B cell (primary cell): ENCODE measurements around the gene CALR3. TPM values are rescaled to one million over a fixed set of nuclear protein-coding genes. Genes with fewer than 3 reads are reported as not detected.

ENCODE experiments used
- ATAC-seq: fragments of 200-7000 bp; cut with Tn5 transposase; one replicate; pipeline ENCODE4 v1.10.0; 2021; ENCODE audit warnings: low read depth, mild to moderate bottlenecking, moderate number of reproducible peaks, moderate library complexity
- CTCF ChIA-PET: fragments of 350-600 bp; sonication (Branson Sonifier 250); formaldehyde crosslinking; loops from one replicate; lab custom pipeline; 2021; ENCODE audit warnings: antibody characterized with exemption, inconsistent platforms; lab: Charles Lee
- POLR2A ChIA-PET: fragments of 350-600 bp; sonication (Branson Sonifier 250); formaldehyde crosslinking; loops from one replicate; lab custom pipeline; 2021; ENCODE audit warnings: antibody characterized with exemption; lab: Charles Lee
- DNase-seq: peaks from one replicate; pipeline ENCODE4 v3.0.0; 2013
- H2AFZ ChIP-seq: 2 replicates; pipeline ENCODE4 v1.6.1; 2012; ENCODE audit warnings: mild to moderate bottlenecking, low read depth, low read length; ENCODE audit not compliant: insufficient read depth, poor library complexity, severe bottlenecking
- H3K27ac ChIP-seq, 2 donors: 1 replicate in 1 of 2; 2 replicates in 1 of 2; pipeline ENCODE4 v1.5.1; 2012 to 2013; ENCODE audit warnings: low read length in 2 of 2, mild to moderate bottlenecking in 2 of 2, moderate library complexity in 1 of 2
- H3K27me3 ChIP-seq, 4 experiments: fragments of 200-600 bp in 1 of 4; sonication (generic) in 1 of 4; replicated peaks in 1 of 4; 1 replicate in 2 of 4; 2 replicates in 2 of 4; pipeline versions ENCODE4 v1.6.1 to v1.7.0; 2013 to 2016; ENCODE audit warnings: low read length in 3 of 4, mild to moderate bottlenecking in 2 of 4, mixed read lengths in 1 of 4, moderate library complexity in 1 of 4; ENCODE audit not compliant: insufficient read depth in 4 of 4, control insufficient read depth in 3 of 4; ENCODE audit errors: control extremely low read depth in 1 of 4
- H3K36me3 ChIP-seq, 2 experiments: replicated peaks in 1 of 2; 1 replicate in 1 of 2; 2 replicates in 1 of 2; pipeline versions ENCODE4 v1.6.1 to v1.7.1; 2013; ENCODE audit warnings: low read length in 1 of 2; ENCODE audit not compliant: insufficient read depth in 2 of 2, control insufficient read depth in 1 of 2; ENCODE audit errors: control extremely low read depth in 1 of 2, extremely low read depth in 1 of 2
- H3K4me1 ChIP-seq, 2 donors: fragments of 200-600 bp in 1 of 2; sonication (generic) in 1 of 2; 1 replicate in 1 of 2; 2 replicates in 1 of 2; pipeline versions ENCODE4 v1.5.1 to v1.6.1; 2013 to 2017; ENCODE audit warnings: low read length in 2 of 2; ENCODE audit not compliant: control insufficient read depth in 2 of 2, insufficient read depth in 2 of 2
- H3K4me2 ChIP-seq: replicated peaks from 2 replicates; pipeline ENCODE3; 2012; ENCODE audit warnings: mild to moderate bottlenecking, low read depth, low read length; ENCODE audit not compliant: poor library complexity, severe bottlenecking
- H3K4me3 ChIP-seq, 5 experiments: fragments of 200-600 bp in 1 of 5; sonication (generic) in 1 of 5; 1 replicate in 3 of 5; 2 replicates in 2 of 5; pipeline versions ENCODE4 v1.5.1 to v1.7.0; 2011 to 2016; ENCODE audit warnings: low read length in 4 of 5, mild to moderate bottlenecking in 4 of 5, low read depth in 2 of 5, control low read depth in 1 of 5, moderate library complexity in 1 of 5; ENCODE audit not compliant: insufficient read depth in 1 of 5; ENCODE audit errors: control extremely low read depth in 1 of 5, extremely low read depth in 1 of 5
- H3K79me2 ChIP-seq: fragments of 200-600 bp; sonication (generic); one replicate; pipeline ENCODE4 v1.6.0; 2016; ENCODE audit warnings: low read length; ENCODE audit not compliant: control insufficient read depth, insufficient read depth
- H3K9ac ChIP-seq: fragments of 200-600 bp; sonication (generic); 2 replicates; pipeline ENCODE4 v1.6.1; 2017; ENCODE audit warnings: mild to moderate bottlenecking, low read length, moderate library complexity
- H3K9me3 ChIP-seq, 3 donors: one replicate each; pipeline versions ENCODE4 v1.6.1 to v1.7.1; 2013; ENCODE audit warnings: low read length in 2 of 3; ENCODE audit not compliant: control insufficient read depth in 2 of 3, insufficient read depth in 1 of 3; ENCODE audit errors: control extremely low read depth in 1 of 3
- H4K20me1 ChIP-seq: 2 replicates; pipeline ENCODE4 v1.6.0; 2012; ENCODE audit warnings: mild to moderate bottlenecking, low read length; ENCODE audit not compliant: insufficient read depth, control insufficient read depth, poor library complexity, severe bottlenecking
- H3K27ac Mint-ChIP-seq: one replicate; pipeline ENCODE4 v1.8.0; 2021; ENCODE audit warnings: mixed read lengths
- H3K27me3 Mint-ChIP-seq: one replicate; pipeline ENCODE4 v1.8.0; 2021; ENCODE audit warnings: mixed read lengths
- H3K4me1 Mint-ChIP-seq: one replicate; pipeline ENCODE4 v1.8.0; 2021; ENCODE audit warnings: mixed read lengths
- H3K4me3 Mint-ChIP-seq: one replicate; pipeline ENCODE4 v1.8.0; 2021; ENCODE audit warnings: mixed read lengths
- H3K9me3 Mint-ChIP-seq: one replicate; pipeline ENCODE4 v1.8.0; 2022; ENCODE audit warnings: mixed read lengths; ENCODE audit not compliant: insufficient read depth
- EZH2 ChIP-seq: IDR thresholded peaks from 2 replicates; pipeline ENCODE4 v1.6.1; 2012; ENCODE audit warnings: borderline replicate concordance, low read depth, mild to moderate bottlenecking, moderate library complexity, low read length; ENCODE audit not compliant: insufficient read depth, poor library complexity, severe bottlenecking
- WGBS: methylation state at CpG from one replicate; pipeline ENCODE4 v1.1.5; 2013; ENCODE audit warnings: missing lambda C conversion rate; ENCODE audit not compliant: insufficient coverage; 5-methylcytosine and 5-hydroxymethylcytosine counted together
- intact Hi-C: fragments of 100-400 bp; cut with micrococcal nuclease; formaldehyde crosslinking; loops from one replicate; pipeline ENCODE4 v1.10.0; 2022
- polyA plus RNA-seq: library from polyadenylated mRNA; depleted of rRNA; stranded (reverse); fragments of >200 nt; gene quantifications from 2 replicates; pipeline ENCODE4 v1.2.3, GENCODE V29; 2012
- total RNA-seq, 2 donors: library from RNA; stranded (reverse); fragments of 120-200 nt in 1 of 2; gene quantifications; 1 replicate in 1 of 2; 2 replicates in 1 of 2; pipeline versions ENCODE4 v1.2.3 to v1.2.4, GENCODE V29; 2013 to 2022
- TF ChIP-seq, protein P1 (sequence below): fragments of 200-600 bp; IDR thresholded peaks from one replicate; pipeline ENCODE4 v1.8.0; 2022; ENCODE audit warnings: antibody characterized with exemption, mild to moderate bottlenecking

CALR3 gene
- total and polyA plus RNA-seq, 2 donors (not counting 1 experiment from before 2014, with no cell fraction given): 0.44 TPM; not detected in 1

DNA sequence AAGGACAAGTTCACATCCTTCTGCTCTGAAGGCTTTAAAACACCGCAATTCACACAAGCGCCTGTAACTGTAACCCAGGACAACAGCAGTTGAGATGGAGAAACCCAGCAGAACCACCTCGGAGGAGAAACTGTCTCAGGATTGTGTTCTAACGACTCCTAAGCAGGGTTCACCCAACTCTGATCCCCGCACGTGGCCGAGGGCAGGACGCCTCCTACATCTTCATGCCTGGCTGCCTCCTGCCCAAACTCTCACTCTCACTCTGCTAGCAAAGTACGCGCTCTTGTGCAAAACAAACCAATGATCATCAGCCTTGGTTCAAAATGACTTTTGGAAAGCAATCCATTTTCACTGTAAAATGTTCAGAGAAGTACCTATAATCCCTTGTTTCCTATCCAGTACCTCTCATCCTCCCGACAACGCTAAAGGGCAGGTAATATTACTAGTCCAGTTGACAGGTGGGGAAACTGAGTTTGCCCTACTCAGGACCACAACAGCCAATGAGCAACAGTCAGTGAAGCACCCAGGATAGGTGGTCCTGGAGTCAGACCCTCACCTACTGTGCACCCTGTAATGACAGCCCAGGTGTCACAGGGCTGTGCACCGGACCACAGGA, 49.8 kb downstream of the CALR3 start:
- no peaks in the 10 kb centered on the region for H3K9me3 Mint-ChIP-seq
- Histone ChIP-seq H3K27me3 (no peaks in the 10 kb centered on the region), H2AFZ (peak overlapping the region; percentile 29), H3K9ac (peak overlapping the region; percentile 30), H3K36me3 (peaks cover 0 to 8% of the 10 kb centered on the region in 2 experiments), H3K79me2 (peaks cover 88% of the 10 kb centered on the region), H4K20me1 (peaks cover 15% of the 10 kb centered on the region), H3K4me1 (peaks cover 91 to 98% of the 10 kb centered on the region in 2 donors), H3K9me3 (peaks cover 0 to 21% (median 2%) of the 10 kb centered on the region in 3 donors), H3K4me3 (peak overlapping the region in 2 of 5 experiments; percentile 17 to 26), H3K4me2 (peak overlapping the region; percentile 64), H3K27ac (peak overlapping the region; percentile 93 to 98)
- WGBS: 16% methylated on average over 11 of the region's 13 CpGs
- peak overlapping the region; percentile 97 for H3K27ac Mint-ChIP-seq
- CTCF ChIA-PET: no interaction called here
- ATAC-seq (peak; percentile 15), DNase-seq (peak; percentile 62)
- POLR2A ChIA-PET: interaction anchor here (0.7 to 1.8 kb wide), 5 partner anchors 29 to 141 kb away, joined by 3 to 8 read pairs (median 3); no protein-coding TSS in a partner anchor
- H3K4me1 Mint-ChIP-seq: peaks cover 87% of the 10 kb centered on the region
- TF ChIP-seq EZH2: no peak
- TF ChIP-seq, protein P1, sequence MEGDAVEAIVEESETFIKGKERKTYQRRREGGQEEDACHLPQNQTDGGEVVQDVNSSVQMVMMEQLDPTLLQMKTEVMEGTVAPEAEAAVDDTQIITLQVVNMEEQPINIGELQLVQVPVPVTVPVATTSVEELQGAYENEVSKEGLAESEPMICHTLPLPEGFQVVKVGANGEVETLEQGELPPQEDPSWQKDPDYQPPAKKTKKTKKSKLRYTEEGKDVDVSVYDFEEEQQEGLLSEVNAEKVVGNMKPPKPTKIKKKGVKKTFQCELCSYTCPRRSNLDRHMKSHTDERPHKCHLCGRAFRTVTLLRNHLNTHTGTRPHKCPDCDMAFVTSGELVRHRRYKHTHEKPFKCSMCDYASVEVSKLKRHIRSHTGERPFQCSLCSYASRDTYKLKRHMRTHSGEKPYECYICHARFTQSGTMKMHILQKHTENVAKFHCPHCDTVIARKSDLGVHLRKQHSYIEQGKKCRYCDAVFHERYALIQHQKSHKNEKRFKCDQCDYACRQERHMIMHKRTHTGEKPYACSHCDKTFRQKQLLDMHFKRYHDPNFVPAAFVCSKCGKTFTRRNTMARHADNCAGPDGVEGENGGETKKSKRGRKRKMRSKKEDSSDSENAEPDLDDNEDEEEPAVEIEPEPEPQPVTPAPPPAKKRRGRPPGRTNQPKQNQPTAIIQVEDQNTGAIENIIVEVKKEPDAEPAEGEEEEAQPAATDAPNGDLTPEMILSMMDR: no peak
- peak overlapping the region; percentile 75 for H3K4me3 Mint-ChIP-seq
- no peaks in the 10 kb centered on the region for H3K27me3 Mint-ChIP-seq
- intact Hi-C loops: loop anchor here (2.0 to 5.0 kb wide), 2 partner anchors 216 to 303 kb away; partner anchors contain the start of genes HSH2D, SMIM7 and TMEM38A
